ENCODE measurements around the gene TRIM60.

TRIM60 gene

DNA sequence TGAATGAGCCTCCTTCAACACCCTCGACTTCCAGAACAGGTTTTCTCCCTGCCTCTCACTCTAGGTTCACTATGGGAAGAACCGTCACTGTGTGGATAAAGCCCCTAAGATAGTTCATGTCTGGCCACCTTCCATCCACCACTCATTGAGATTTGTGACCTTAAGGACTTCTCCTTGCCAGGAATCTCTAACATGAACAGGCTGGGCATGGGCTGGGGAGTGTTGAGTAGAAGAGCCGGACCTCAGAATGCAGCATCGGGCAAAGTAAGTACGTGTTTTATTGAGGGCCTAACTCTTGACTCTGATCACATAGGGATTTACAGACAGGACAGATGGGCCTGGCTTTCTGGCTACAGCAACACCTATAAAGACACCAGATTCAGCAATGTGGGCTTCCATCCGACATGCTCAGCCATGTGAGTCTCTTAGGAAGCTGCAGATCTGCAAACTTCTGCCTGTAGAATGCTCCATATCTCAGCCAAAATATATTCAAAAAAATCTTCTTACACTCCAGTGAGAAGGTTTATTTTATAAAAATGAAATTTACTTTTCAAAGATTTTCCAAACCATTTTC lies 26.4 kb upstream of the TRIM60 start:
- no peak for TF ChIP-seq FOXP2 (optimal IDR thresholded peaks at IDR 0.05; ENCODE audit: borderline replicate concordance, extremely low read depth, extremely low read length, insufficient read depth)
- no peak for TF ChIP-seq TAF1 (IDR thresholded peaks at IDR 0.05; ENCODE audit: borderline replicate concordance, insufficient read depth, low read length)
- TF ChIP-seq, protein P1, sequence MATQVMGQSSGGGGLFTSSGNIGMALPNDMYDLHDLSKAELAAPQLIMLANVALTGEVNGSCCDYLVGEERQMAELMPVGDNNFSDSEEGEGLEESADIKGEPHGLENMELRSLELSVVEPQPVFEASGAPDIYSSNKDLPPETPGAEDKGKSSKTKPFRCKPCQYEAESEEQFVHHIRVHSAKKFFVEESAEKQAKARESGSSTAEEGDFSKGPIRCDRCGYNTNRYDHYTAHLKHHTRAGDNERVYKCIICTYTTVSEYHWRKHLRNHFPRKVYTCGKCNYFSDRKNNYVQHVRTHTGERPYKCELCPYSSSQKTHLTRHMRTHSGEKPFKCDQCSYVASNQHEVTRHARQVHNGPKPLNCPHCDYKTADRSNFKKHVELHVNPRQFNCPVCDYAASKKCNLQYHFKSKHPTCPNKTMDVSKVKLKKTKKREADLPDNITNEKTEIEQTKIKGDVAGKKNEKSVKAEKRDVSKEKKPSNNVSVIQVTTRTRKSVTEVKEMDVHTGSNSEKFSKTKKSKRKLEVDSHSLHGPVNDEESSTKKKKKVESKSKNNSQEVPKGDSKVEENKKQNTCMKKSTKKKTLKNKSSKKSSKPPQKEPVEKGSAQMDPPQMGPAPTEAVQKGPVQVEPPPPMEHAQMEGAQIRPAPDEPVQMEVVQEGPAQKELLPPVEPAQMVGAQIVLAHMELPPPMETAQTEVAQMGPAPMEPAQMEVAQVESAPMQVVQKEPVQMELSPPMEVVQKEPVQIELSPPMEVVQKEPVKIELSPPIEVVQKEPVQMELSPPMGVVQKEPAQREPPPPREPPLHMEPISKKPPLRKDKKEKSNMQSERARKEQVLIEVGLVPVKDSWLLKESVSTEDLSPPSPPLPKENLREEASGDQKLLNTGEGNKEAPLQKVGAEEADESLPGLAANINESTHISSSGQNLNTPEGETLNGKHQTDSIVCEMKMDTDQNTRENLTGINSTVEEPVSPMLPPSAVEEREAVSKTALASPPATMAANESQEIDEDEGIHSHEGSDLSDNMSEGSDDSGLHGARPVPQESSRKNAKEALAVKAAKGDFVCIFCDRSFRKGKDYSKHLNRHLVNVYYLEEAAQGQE (IDR thresholded peaks at IDR 0.05; ENCODE audit: insufficient read depth in 1 of 2, low read depth in 2 of 2, low read length in 2 of 2): no peak
- TF ChIP-seq SIN3A (IDR thresholded peaks at IDR 0.05; ENCODE audit: borderline replicate concordance, insufficient read depth, low read length): no peak
- TF ChIP-seq POLR2AphosphoS5 (IDR thresholded peaks at IDR 0.05; ENCODE audit: low read depth, low read length): no peak

- TF ChIP-seq POLR2AphosphoS5 (IDR thresholded peaks at IDR 0.05; ENCODE audit: low read depth, low read length) (no peak), TAF1 (IDR thresholded peaks at IDR 0.05; ENCODE audit: borderline replicate concordance, insufficient read depth, low read length) (no peak), SIN3A (IDR thresholded peaks at IDR 0.05; ENCODE audit: borderline replicate concordance, insufficient read depth, low read length) (no peak), FOXP2 (optimal IDR thresholded peaks at IDR 0.05; ENCODE audit: borderline replicate concordance, extremely low read depth, extremely low read length, insufficient read depth) (no peak)
- TF ChIP-seq, protein P1 (IDR thresholded peaks at IDR 0.05; ENCODE audit: insufficient read depth in 1 of 2, low read depth in 2 of 2, low read length in 2 of 2): no peak
Observed at GRCh38 chr4:165006456-165006855, 25.3 kb upstream of the TRIM60 start.

GRCh38 chr4:165006886-165007285 lies 24.9 kb upstream of the TRIM60 start:
- TF ChIP-seq, protein P1 (IDR thresholded peaks at IDR 0.05; ENCODE audit: insufficient read depth in 1 of 2, low read depth in 2 of 2, low read length in 2 of 2): no peak
- no peak for TF ChIP-seq POLR2AphosphoS5 (IDR thresholded peaks at IDR 0.05; ENCODE audit: low read depth, low read length)
- no peak for TF ChIP-seq TAF1 (IDR thresholded peaks at IDR 0.05; ENCODE audit: borderline replicate concordance, insufficient read depth, low read length)
- no peak for TF ChIP-seq FOXP2 (optimal IDR thresholded peaks at IDR 0.05; ENCODE audit: borderline replicate concordance, extremely low read depth, extremely low read length, insufficient read depth)
- TF ChIP-seq SIN3A (IDR thresholded peaks at IDR 0.05; ENCODE audit: borderline replicate concordance, insufficient read depth, low read length): no peak

GRCh38 chr4:165009493-165010227 lies 22.1 kb upstream of the TRIM60 start:
- no peak for TF ChIP-seq TAF1 (IDR thresholded peaks at IDR 0.05; ENCODE audit: borderline replicate concordance, insufficient read depth, low read length)

- TF ChIP-seq, protein P1 (IDR thresholded peaks at IDR 0.05; ENCODE audit: insufficient read depth in 1 of 2, low read depth in 2 of 2, low read length in 2 of 2): no peak
- TF ChIP-seq SIN3A (IDR thresholded peaks at IDR 0.05; ENCODE audit: borderline replicate concordance, insufficient read depth, low read length) (no peak), FOXP2 (optimal IDR thresholded peaks at IDR 0.05; ENCODE audit: borderline replicate concordance, extremely low read depth, extremely low read length, insufficient read depth) (no peak), POLR2AphosphoS5 (IDR thresholded peaks at IDR 0.05; ENCODE audit: low read depth, low read length) (no peak), TAF1 (IDR thresholded peaks at IDR 0.05; ENCODE audit: borderline replicate concordance, insufficient read depth, low read length) (no peak)
Observed at GRCh38 chr4:165010487-165010886, 21.3 kb upstream of the TRIM60 start.

Data from PFSK-1 (cell line).